IMR-90 (cell line): Measurements from ENCODE around the gene CLDN9. TPM values are rescaled to one million over a fixed set of nuclear protein-coding genes. Genes with fewer than 3 reads are reported as not detected.

ENCODE experiments used
- ATAC-seq: fragments of 200-7000 bp; cut with Tn5 transposase; 2 replicates; pipeline ENCODE4 v1.9.1; 2020; ENCODE audit warnings: low read depth, mild to moderate bottlenecking, moderate library complexity
- BruUV-seq: library from RNA; stranded (reverse); fragments of 400-500 nt; replicated peaks from 2 replicates; lab custom pipeline; 2021; lab: Mats Ljungman, UMichigan
- CTCF ChIA-PET: fragments of 300-600 bp; formaldehyde crosslinking; extraction: SDS; loops from one replicate; lab custom pipeline; 2021; ENCODE audit warnings: antibody characterized with exemption; lab: Yijun Ruan, JAX
- POLR2A ChIA-PET: fragments of 300-600 bp; sonication (Branson Sonifier 250); formaldehyde crosslinking; loops from one replicate; lab custom pipeline; 2022; ENCODE audit warnings: antibody characterized with exemption; ENCODE audit not compliant: unreplicated experiment; lab: Charles Lee
- DNase-seq: peaks from one replicate; pipeline ENCODE4 v3.0.0; 2013
- H2AFZ ChIP-seq: replicated peaks from 2 replicates; pipeline ENCODE3; 2013; ENCODE audit warnings: low read length, mild to moderate bottlenecking; ENCODE audit not compliant: poor library complexity
- H2AK5ac ChIP-seq: 2 replicates; pipeline ENCODE4 v1.6.1; 2013; ENCODE audit warnings: low read depth, low read length, inconsistent platforms
- H2AK9ac ChIP-seq: replicated peaks from 2 replicates; pipeline ENCODE3; 2013; ENCODE audit warnings: mild to moderate bottlenecking, low read depth, low read length, moderate library complexity; ENCODE audit not compliant: poor library complexity
- H2BK120ac ChIP-seq: 2 replicates; pipeline ENCODE4 v1.6.1; 2013; ENCODE audit warnings: low read depth, low read length, inconsistent platforms
- H2BK15ac ChIP-seq: 3 replicates; pipeline ENCODE4 v1.6.1; 2013; ENCODE audit warnings: low read depth, low read length, inconsistent platforms
- H2BK20ac ChIP-seq: 2 replicates; pipeline ENCODE4 v1.6.1; 2013; ENCODE audit warnings: low read depth, mild to moderate bottlenecking, inconsistent platforms, low read length, moderate library complexity
- H2BK5ac ChIP-seq: 2 replicates; pipeline ENCODE4 v1.6.1; 2013; ENCODE audit warnings: mild to moderate bottlenecking, low read depth, low read length, inconsistent platforms; ENCODE audit not compliant: poor library complexity, severe bottlenecking
- H3K14ac ChIP-seq: replicated peaks from 2 replicates; pipeline ENCODE4 v1.6.1; 2013; ENCODE audit warnings: low read depth, low read length, inconsistent platforms
- H3K18ac ChIP-seq: 2 replicates; pipeline ENCODE4 v1.6.1; 2013; ENCODE audit warnings: low read depth, low read length, control low read depth
- H3K23ac ChIP-seq: 2 replicates; pipeline ENCODE4 v1.6.1; 2013; ENCODE audit warnings: low read depth, low read length, inconsistent platforms
- H3K27ac ChIP-seq: 2 replicates; pipeline ENCODE4 v1.5.1; 2013; ENCODE audit warnings: mild to moderate bottlenecking, control low read depth, low read length; ENCODE audit not compliant: insufficient read depth
- H3K27me3 ChIP-seq: 2 replicates; pipeline ENCODE4 v1.6.1; 2013; ENCODE audit warnings: low read length; ENCODE audit not compliant: control insufficient read depth, insufficient read depth
- H3K36me3 ChIP-seq: 2 replicates; pipeline ENCODE4 v1.6.1; 2013; ENCODE audit warnings: low read length, mixed read lengths; ENCODE audit not compliant: control insufficient read depth, insufficient read depth
- H3K4ac ChIP-seq: 2 replicates; pipeline ENCODE4 v1.6.1; 2013; ENCODE audit warnings: low read depth, low read length, inconsistent platforms
- H3K4me1 ChIP-seq: 2 replicates; pipeline ENCODE4 v1.6.1; 2013; ENCODE audit warnings: low read length, mixed read lengths; ENCODE audit not compliant: control insufficient read depth, insufficient read depth
- H3K4me2 ChIP-seq: 2 replicates; pipeline ENCODE4 v1.6.1; 2013; ENCODE audit warnings: low read depth, mild to moderate bottlenecking, control low read depth, low read length, moderate library complexity
- H3K4me3 ChIP-seq: 2 replicates; pipeline ENCODE4 v1.5.1; 2013; ENCODE audit warnings: low read depth, mild to moderate bottlenecking, control low read depth, low read length, moderate library complexity; ENCODE audit not compliant: insufficient read depth
- H3K56ac ChIP-seq: 2 replicates; pipeline ENCODE4 v1.6.1; 2013; ENCODE audit warnings: low read length, inconsistent platforms; ENCODE audit not compliant: insufficient read depth; ENCODE audit errors: extremely low read depth
- H3K79me1 ChIP-seq, 2 experiments: 2 replicates each; pipeline ENCODE4 v1.6.1; 2013; ENCODE audit warnings: low read length in 2 of 2, inconsistent platforms in 1 of 2, low read depth in 1 of 2
- H3K9ac ChIP-seq: 2 replicates; pipeline ENCODE4 v1.6.1; 2013; ENCODE audit warnings: low read depth, low read length, control low read depth
- H3K9me1 ChIP-seq: 2 replicates; pipeline ENCODE4 v1.6.1; 2013; ENCODE audit warnings: low read length, inconsistent platforms; ENCODE audit not compliant: insufficient read depth
- H3K9me3 ChIP-seq: 2 replicates; pipeline ENCODE4 v1.6.1; 2013; ENCODE audit warnings: low read length; ENCODE audit not compliant: control insufficient read depth, insufficient read depth
- H4K20me1 ChIP-seq: 2 replicates; pipeline ENCODE4 v1.6.1; 2013; ENCODE audit warnings: low read length, inconsistent platforms; ENCODE audit not compliant: insufficient read depth
- H4K5ac ChIP-seq: 2 replicates; pipeline ENCODE4 v1.6.1; 2013; ENCODE audit warnings: mild to moderate bottlenecking, low read depth, low read length, control low read depth
- H4K8ac ChIP-seq, 2 experiments: 2 replicates each; pipeline ENCODE4 v1.6.1; 2013; ENCODE audit warnings: low read depth in 2 of 2, low read length in 2 of 2, control low read depth in 1 of 2, inconsistent platforms in 1 of 2
- H4K91ac ChIP-seq: 2 replicates; pipeline ENCODE4 v1.6.1; 2013; ENCODE audit warnings: low read depth, low read length, inconsistent platforms; ENCODE audit not compliant: insufficient read depth
- FOS ChIP-seq: fragments of 150-350 bp; IDR thresholded peaks from 2 replicates; pipeline ENCODE4 v1.6.1; 2016; ENCODE audit warnings: low read depth, low read length
- MAFK ChIP-seq: IDR thresholded peaks from 2 replicates; pipeline ENCODE4 v1.6.1; 2012; ENCODE audit warnings: low read depth, low read length, improper control_type of control experiment
- POLR2A ChIP-seq: IDR thresholded peaks from 2 replicates; pipeline ENCODE4 v1.6.1; 2012; ENCODE audit warnings: mild to moderate bottlenecking, low read depth, low read length
- WGBS, 2 experiments: methylation state at CpG; one replicate each; pipeline versions ENCODE4 v1.1.5 to v1.1.7; 2013; ENCODE audit warnings: missing lambda C conversion rate in 2 of 2; ENCODE audit not compliant: insufficient read length in 1 of 2; ENCODE audit errors: extremely low coverage in 2 of 2; 5-methylcytosine and 5-hydroxymethylcytosine counted together
- dilution Hi-C: fragments of 300-500 bp; cut with HindIII; formaldehyde crosslinking; loops from one replicate; pipeline ENCODE4 v1.14.3; 2018; ENCODE audit warnings: low sequenced_read_pairs; ENCODE audit not compliant: unreplicated experiment
- in situ Hi-C: fragments of 300-500 bp; cut with MboI; formaldehyde crosslinking; loops from 3 replicates; pipeline ENCODE4 v1.14.3; 2019; ENCODE audit warnings: low sequenced_read_pairs, inconsistent platforms, mixed read lengths
- intact Hi-C: fragments of 100-400 bp; cut with micrococcal nuclease; formaldehyde crosslinking; loops from 2 replicates; pipeline ENCODE4 v1.10.0; 2022
- polyA plus RNA-seq, 3 experiments: library from polyadenylated mRNA; depleted of rRNA; stranded (reverse); fragments of >200 nt; gene quantifications; 2 replicates each; pipeline ENCODE4 v1.2.3, GENCODE V29; 2012; ENCODE audit warnings: low replicate concordance in 1 of 3
- total RNA-seq: library from RNA; depleted of rRNA; stranded (reverse); fragments of >200 nt; gene quantifications from 2 replicates; pipeline ENCODE4 v1.2.3, GENCODE V29; 2012

Gene CLDN9
- total and polyA plus RNA-seq, 2 of the 4 experiments (the other 2 are of a cell fraction): 0.05 TPM; not detected in 1

- H2BK120ac ChIP-seq: no peak overlapping the region
- no peak overlapping the region for H2BK20ac ChIP-seq
- no peaks in the 10 kb centered on the region for H3K9me3 ChIP-seq
- H3K9ac ChIP-seq: no peak overlapping the region
- H2AFZ ChIP-seq: no peak overlapping the region
- no peak overlapping the region for H2BK5ac ChIP-seq
- H4K5ac ChIP-seq: no peak overlapping the region
- in situ Hi-C loops: no loop called here
- intact Hi-C loops: no loop called here
- H3K23ac ChIP-seq: no peak overlapping the region
- no peak overlapping the region for H3K27ac ChIP-seq
- 0% methylated on average over 1 of the region's 8 CpGs; no CpG with 5 or more reads in 1 of the 2 experiments for WGBS, 2 experiments
- no peak overlapping the region for H3K4ac ChIP-seq
- ChIA-PET POLR2A (no interaction called here), CTCF (no interaction called here)
- peaks cover 21% of the 10 kb centered on the region for H3K27me3 ChIP-seq
- H3K36me3 ChIP-seq: no peaks in the 10 kb centered on the region
- H2BK15ac ChIP-seq: no peak overlapping the region
- DNase-seq: no peak
- no peaks in the 10 kb centered on the region for H3K79me1 ChIP-seq
- no TSS peak for BruUV-seq
- dilution Hi-C loops: no loop called here
- H3K18ac ChIP-seq: no peak overlapping the region
- H3K56ac ChIP-seq: no peak overlapping the region
- no peaks in the 10 kb centered on the region for H3K9me1 ChIP-seq
- H3K4me2 ChIP-seq: no peak overlapping the region
- TF ChIP-seq POLR2A (no peak), FOS (no peak), MAFK (no peak)
- no peak overlapping the region for H2AK5ac ChIP-seq
- no peak for ATAC-seq
- peaks cover 2% of the 10 kb centered on the region; the same call in 1 of the 2 replicates for H3K4me1 ChIP-seq
- H4K8ac ChIP-seq: no peak overlapping the region
- H3K14ac ChIP-seq: no peak overlapping the region
- H3K4me3 ChIP-seq: no peak overlapping the region
- H2AK9ac ChIP-seq: no peak overlapping the region
- H4K20me1 ChIP-seq: no peaks in the 10 kb centered on the region
- H4K91ac ChIP-seq: no peak overlapping the region
Observed at GRCh38 chr16:2987833-2988232, 24.9 kb upstream of the CLDN9 start.
